HepG2 (cell line): ENCODE measurements around the gene HYCC2. TPM values are rescaled to one million over a fixed set of nuclear protein-coding genes. Genes with fewer than 3 reads are reported as not detected.

Experiments used
- ARHGAP35 ChIP-seq: sonication (generic); formaldehyde crosslinking; IDR thresholded peaks from 2 replicates; pipeline ENCODE4 v1.9.0; 2022; ENCODE audit warnings: mild to moderate bottlenecking, inconsistent platforms, moderate library complexity, missing genetic modification reagents, borderline replicate concordance
- BORCS8-MEF2B ChIP-seq: sonication (generic); formaldehyde crosslinking; IDR thresholded peaks from 2 replicates; pipeline ENCODE4 v1.8.0; 2022; ENCODE audit warnings: mild to moderate bottlenecking, missing genetic modification reagents
- CCDC6 ChIP-seq: sonication (generic); formaldehyde crosslinking; IDR thresholded peaks from 2 replicates; pipeline ENCODE4 v1.8.1; 2022; ENCODE audit warnings: mild to moderate bottlenecking, missing genetic modification reagents, moderate library complexity
- KMT2A ChIP-seq: sonication (generic); formaldehyde crosslinking; IDR thresholded peaks from 2 replicates; pipeline ENCODE4 v1.4.0; 2020; ENCODE audit warnings: missing genetic modification reagents
- RFXAP ChIP-seq: sonication (generic); formaldehyde crosslinking; IDR thresholded peaks from 2 replicates; pipeline ENCODE4 v1.4.0; 2020; ENCODE audit warnings: missing genetic modification reagents, borderline replicate concordance
- TEAD2 ChIP-seq: sonication (generic); formaldehyde crosslinking; IDR thresholded peaks from 2 replicates; pipeline ENCODE4 v1.9.0; 2021; ENCODE audit warnings: missing genetic modification reagents
- TSC22D2 ChIP-seq: sonication (generic); formaldehyde crosslinking; IDR thresholded peaks from 2 replicates; pipeline ENCODE4 v1.5.1; 2020; ENCODE audit warnings: missing genetic modification reagents, mild to moderate bottlenecking, borderline replicate concordance
- ZFP62 ChIP-seq: sonication (generic); formaldehyde crosslinking; IDR thresholded peaks from 2 replicates; pipeline ENCODE4 v1.4.0; 2020; ENCODE audit warnings: missing genetic modification reagents
- ZNF20 ChIP-seq: sonication (generic); formaldehyde crosslinking; IDR thresholded peaks from 2 replicates; pipeline ENCODE4 v1.4.0; 2020; ENCODE audit warnings: mild to moderate bottlenecking, moderate library complexity, missing genetic modification reagents
- ZNF205 ChIP-seq: IDR thresholded peaks from 2 replicates; pipeline ENCODE4 v1.6.1; 2018; ENCODE audit warnings: missing biosample characterization, missing genetic modification reagents
- ZNF530 ChIP-seq: sonication (generic); formaldehyde crosslinking; IDR thresholded peaks from 2 replicates; pipeline ENCODE4 v1.5.0; 2020; ENCODE audit warnings: low read depth, mild to moderate bottlenecking, missing genetic modification reagents
- ZNF839 ChIP-seq: sonication (generic); formaldehyde crosslinking; IDR thresholded peaks from 2 replicates; pipeline ENCODE4 v1.4.0; 2020; ENCODE audit warnings: missing genetic modification reagents, mild to moderate bottlenecking, borderline replicate concordance
- polyA plus RNA-seq, 8 experiments: library from polyadenylated mRNA; depleted of rRNA in 3 of 8; stranded (reverse) in 7 of 8; unstranded in 1 of 8; fragments of >200 nt; fragmentation: Illumina TruSeq in 4 of 8; extraction: Trizol in 4 of 8; gene quantifications; 2 replicates each; pipeline versions ENCODE4 v1.2.1 to v1.2.3, GENCODE V29; 2011 to 2016; ENCODE audit warnings: low read depth in 4 of 8, missing spikeins in 1 of 8, mixed read lengths in 1 of 8; ENCODE audit not compliant: insufficient read depth in 1 of 8
- total RNA-seq, 5 experiments: library from RNA; depleted of rRNA; stranded (reverse); fragments of >200 nt; fragmentation: Illumina TruSeq; extraction: Trizol; gene quantifications; 2 replicates each; pipeline ENCODE4 v1.2.3, GENCODE V29; 2016; ENCODE audit warnings: low read depth in 1 of 5
- TF ChIP-seq, protein P1 (sequence below): sonication (generic); formaldehyde crosslinking; IDR thresholded peaks from 2 replicates; pipeline ENCODE4 v1.5.0; 2020; ENCODE audit warnings: mild to moderate bottlenecking, missing genetic modification reagents, moderate library complexity
- TF ChIP-seq, protein P2 (sequence below): sonication (generic); formaldehyde crosslinking; IDR thresholded peaks from 2 replicates; pipeline ENCODE4 v1.4.0; 2020; ENCODE audit warnings: mild to moderate bottlenecking, low read depth, missing genetic modification reagents
- TF ChIP-seq, protein P3 (sequence below): sonication (generic); formaldehyde crosslinking; IDR thresholded peaks from 2 replicates; pipeline ENCODE4 v1.8.0; 2023; ENCODE audit warnings: mild to moderate bottlenecking, missing genetic modification reagents
- TF ChIP-seq, protein P4 (sequence below): IDR thresholded peaks from 2 replicates; pipeline ENCODE4 v1.6.1; 2016; ENCODE audit warnings: low read depth, missing genetic modification reagents, missing compliant biosample characterization
- TF ChIP-seq, protein P5 (sequence below): sonication (generic); formaldehyde crosslinking; IDR thresholded peaks from 2 replicates; pipeline ENCODE4 v1.5.1; 2020; ENCODE audit warnings: mild to moderate bottlenecking, moderate library complexity, missing genetic modification reagents

HYCC2 gene
- total and polyA plus RNA-seq, 2 of the 13 experiments (the other 11 are each of a cell fraction or from before 2014, with no cell fraction given), result 4.7 to 13.9 TPM

DNA sequence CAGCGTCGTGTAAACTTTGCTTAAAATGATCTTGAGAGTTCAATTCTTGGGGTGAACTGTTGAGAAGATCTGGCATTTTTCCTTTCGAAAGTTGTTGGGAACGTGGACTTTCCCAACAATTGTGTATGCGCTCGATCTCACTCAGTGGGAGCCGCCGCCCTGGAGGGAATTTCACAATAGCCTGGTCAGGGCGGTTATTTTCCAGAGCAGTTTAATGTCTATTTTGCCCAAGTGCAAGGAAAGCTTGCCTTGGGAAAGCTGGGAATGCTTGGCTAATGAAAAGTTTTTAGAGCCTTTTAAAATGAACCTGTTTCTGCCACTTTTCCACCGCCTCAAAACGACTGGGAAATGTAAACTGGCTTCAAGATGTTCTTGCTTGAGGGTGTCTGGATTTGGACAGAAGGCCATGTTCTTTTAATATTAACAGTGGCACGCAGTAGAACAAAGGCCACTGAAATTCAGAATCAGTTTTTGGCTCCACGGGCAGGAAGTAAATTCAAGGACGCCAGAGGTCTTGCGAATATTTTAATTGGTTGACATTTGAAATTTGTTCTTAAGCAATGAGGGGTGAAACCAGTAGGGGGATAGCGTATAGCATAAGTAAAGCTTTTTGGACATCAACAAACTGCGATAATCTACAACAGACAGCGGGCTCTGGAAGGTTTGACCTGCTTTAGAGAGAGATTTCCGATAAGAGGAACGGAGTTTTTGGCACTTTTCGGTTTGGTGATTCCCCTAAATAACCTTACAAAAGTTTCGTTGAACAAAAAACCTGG is 45.7 kb upstream of the HYCC2 start (continued):
- TF ChIP-seq, protein P1, sequence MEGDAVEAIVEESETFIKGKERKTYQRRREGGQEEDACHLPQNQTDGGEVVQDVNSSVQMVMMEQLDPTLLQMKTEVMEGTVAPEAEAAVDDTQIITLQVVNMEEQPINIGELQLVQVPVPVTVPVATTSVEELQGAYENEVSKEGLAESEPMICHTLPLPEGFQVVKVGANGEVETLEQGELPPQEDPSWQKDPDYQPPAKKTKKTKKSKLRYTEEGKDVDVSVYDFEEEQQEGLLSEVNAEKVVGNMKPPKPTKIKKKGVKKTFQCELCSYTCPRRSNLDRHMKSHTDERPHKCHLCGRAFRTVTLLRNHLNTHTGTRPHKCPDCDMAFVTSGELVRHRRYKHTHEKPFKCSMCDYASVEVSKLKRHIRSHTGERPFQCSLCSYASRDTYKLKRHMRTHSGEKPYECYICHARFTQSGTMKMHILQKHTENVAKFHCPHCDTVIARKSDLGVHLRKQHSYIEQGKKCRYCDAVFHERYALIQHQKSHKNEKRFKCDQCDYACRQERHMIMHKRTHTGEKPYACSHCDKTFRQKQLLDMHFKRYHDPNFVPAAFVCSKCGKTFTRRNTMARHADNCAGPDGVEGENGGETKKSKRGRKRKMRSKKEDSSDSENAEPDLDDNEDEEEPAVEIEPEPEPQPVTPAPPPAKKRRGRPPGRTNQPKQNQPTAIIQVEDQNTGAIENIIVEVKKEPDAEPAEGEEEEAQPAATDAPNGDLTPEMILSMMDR (CRISPR knock-in tag), result no peak; the same call in 1 of the 2 replicates
- no peak for TF ChIP-seq ZFP62 (CRISPR knock-in tag)
- no peak for TF ChIP-seq ARHGAP35 (CRISPR knock-in tag)
- no peak for TF ChIP-seq KMT2A (CRISPR knock-in tag)
- TF ChIP-seq, protein P2, sequence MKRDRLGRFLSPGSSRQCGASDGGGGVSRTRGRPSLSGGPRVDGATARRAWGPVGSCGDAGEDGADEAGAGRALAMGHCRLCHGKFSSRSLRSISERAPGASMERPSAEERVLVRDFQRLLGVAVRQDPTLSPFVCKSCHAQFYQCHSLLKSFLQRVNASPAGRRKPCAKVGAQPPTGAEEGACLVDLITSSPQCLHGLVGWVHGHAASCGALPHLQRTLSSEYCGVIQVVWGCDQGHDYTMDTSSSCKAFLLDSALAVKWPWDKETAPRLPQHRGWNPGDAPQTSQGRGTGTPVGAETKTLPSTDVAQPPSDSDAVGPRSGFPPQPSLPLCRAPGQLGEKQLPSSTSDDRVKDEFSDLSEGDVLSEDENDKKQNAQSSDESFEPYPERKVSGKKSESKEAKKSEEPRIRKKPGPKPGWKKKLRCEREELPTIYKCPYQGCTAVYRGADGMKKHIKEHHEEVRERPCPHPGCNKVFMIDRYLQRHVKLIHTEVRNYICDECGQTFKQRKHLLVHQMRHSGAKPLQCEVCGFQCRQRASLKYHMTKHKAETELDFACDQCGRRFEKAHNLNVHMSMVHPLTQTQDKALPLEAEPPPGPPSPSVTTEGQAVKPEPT (CRISPR knock-in tag), result no peak
- no peak for TF ChIP-seq CCDC6 (CRISPR knock-in tag)
- TF ChIP-seq RFXAP (CRISPR knock-in tag), result no peak; the same call in 1 of the 2 replicates
- no peak for TF ChIP-seq TEAD2 (CRISPR knock-in tag)
- TF ChIP-seq ZNF530 (CRISPR knock-in tag), result no peak
- TF ChIP-seq, protein P3, sequence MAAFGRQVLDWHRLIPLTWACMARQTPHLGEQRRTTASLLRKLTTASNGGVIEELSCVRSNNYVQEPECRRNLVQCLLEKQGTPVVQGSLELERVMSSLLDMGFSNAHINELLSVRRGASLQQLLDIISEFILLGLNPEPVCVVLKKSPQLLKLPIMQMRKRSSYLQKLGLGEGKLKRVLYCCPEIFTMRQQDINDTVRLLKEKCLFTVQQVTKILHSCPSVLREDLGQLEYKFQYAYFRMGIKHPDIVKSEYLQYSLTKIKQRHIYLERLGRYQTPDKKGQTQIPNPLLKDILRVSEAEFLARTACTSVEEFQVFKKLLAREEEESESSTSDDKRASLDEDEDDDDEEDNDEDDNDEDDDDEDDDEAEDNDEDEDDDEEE (CRISPR knock-in tag), result peak; percentile 53; the same call in 1 of the 2 replicates
- TF ChIP-seq ZNF839 (CRISPR knock-in tag), result no peak; the same call in 1 of the 2 replicates
- no peak for TF ChIP-seq ZNF20
- TF ChIP-seq, protein P4, sequence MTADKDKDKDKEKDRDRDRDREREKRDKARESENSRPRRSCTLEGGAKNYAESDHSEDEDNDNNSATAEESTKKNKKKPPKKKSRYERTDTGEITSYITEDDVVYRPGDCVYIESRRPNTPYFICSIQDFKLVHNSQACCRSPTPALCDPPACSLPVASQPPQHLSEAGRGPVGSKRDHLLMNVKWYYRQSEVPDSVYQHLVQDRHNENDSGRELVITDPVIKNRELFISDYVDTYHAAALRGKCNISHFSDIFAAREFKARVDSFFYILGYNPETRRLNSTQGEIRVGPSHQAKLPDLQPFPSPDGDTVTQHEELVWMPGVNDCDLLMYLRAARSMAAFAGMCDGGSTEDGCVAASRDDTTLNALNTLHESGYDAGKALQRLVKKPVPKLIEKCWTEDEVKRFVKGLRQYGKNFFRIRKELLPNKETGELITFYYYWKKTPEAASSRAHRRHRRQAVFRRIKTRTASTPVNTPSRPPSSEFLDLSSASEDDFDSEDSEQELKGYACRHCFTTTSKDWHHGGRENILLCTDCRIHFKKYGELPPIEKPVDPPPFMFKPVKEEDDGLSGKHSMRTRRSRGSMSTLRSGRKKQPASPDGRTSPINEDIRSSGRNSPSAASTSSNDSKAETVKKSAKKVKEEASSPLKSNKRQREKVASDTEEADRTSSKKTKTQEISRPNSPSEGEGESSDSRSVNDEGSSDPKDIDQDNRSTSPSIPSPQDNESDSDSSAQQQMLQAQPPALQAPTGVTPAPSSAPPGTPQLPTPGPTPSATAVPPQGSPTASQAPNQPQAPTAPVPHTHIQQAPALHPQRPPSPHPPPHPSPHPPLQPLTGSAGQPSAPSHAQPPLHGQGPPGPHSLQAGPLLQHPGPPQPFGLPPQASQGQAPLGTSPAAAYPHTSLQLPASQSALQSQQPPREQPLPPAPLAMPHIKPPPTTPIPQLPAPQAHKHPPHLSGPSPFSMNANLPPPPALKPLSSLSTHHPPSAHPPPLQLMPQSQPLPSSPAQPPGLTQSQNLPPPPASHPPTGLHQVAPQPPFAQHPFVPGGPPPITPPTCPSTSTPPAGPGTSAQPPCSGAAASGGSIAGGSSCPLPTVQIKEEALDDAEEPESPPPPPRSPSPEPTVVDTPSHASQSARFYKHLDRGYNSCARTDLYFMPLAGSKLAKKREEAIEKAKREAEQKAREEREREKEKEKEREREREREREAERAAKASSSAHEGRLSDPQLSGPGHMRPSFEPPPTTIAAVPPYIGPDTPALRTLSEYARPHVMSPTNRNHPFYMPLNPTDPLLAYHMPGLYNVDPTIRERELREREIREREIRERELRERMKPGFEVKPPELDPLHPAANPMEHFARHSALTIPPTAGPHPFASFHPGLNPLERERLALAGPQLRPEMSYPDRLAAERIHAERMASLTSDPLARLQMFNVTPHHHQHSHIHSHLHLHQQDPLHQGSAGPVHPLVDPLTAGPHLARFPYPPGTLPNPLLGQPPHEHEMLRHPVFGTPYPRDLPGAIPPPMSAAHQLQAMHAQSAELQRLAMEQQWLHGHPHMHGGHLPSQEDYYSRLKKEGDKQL (CRISPR knock-in tag), result no peak; the same call in 1 of the 2 replicates
- no peak for TF ChIP-seq ZNF205 (CRISPR knock-in tag)
- TF ChIP-seq TSC22D2 (CRISPR knock-in tag), result no peak
- TF ChIP-seq, protein P5, sequence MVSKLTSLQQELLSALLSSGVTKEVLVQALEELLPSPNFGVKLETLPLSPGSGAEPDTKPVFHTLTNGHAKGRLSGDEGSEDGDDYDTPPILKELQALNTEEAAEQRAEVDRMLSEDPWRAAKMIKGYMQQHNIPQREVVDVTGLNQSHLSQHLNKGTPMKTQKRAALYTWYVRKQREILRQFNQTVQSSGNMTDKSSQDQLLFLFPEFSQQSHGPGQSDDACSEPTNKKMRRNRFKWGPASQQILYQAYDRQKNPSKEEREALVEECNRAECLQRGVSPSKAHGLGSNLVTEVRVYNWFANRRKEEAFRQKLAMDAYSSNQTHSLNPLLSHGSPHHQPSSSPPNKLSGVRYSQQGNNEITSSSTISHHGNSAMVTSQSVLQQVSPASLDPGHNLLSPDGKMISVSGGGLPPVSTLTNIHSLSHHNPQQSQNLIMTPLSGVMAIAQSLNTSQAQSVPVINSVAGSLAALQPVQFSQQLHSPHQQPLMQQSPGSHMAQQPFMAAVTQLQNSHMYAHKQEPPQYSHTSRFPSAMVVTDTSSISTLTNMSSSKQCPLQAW (CRISPR knock-in tag), result 0 out of 2 replicates have a peak, but pooled peaks have one; percentile 23
- TF ChIP-seq BORCS8-MEF2B (CRISPR knock-in tag), result no peak
